HG03460 (cell line): ENCODE measurements around the gene HERC6.
A peak's percentile ranks its signal among the peaks of the same experiment; 100 is the strongest.
"Not testable (repeated sequence)": the region's sequence is repeated elsewhere in the genome, so short reads cannot be mapped to it uniquely, and the experiment has no call there.

Experiments
- ATAC-seq: cut with Tn5 transposase; IDR thresholded peaks from one replicate; pipeline ENCODE4 v1.9.1; 2021; ENCODE audit not compliant: unreplicated experiment

The HERC6 gene

DNA sequence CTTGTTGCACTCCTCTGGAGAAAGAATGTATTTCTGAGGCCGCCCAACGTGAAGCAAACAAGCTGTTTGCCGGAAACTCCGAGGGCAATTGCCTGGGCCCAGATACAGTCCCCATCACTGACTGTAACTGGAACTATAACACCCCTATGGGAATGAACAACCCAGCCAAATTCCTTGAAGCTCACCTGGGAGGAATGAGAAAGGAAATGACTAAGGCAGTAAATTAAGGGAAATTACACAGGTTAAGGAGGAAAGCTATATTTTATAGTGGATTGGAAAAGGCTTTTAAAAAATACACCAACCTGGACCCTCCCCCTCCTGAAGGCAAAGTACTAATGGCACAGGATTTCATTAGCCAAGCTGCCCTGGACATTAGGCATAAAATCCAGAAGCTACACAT is 66.6 kb downstream of the HERC6 start:
- no peak for ATAC-seq

GRCh38 chr4:88446124-88446523 is 67.5 kb downstream of the HERC6 start:
- ATAC-seq, result no peak

DNA sequence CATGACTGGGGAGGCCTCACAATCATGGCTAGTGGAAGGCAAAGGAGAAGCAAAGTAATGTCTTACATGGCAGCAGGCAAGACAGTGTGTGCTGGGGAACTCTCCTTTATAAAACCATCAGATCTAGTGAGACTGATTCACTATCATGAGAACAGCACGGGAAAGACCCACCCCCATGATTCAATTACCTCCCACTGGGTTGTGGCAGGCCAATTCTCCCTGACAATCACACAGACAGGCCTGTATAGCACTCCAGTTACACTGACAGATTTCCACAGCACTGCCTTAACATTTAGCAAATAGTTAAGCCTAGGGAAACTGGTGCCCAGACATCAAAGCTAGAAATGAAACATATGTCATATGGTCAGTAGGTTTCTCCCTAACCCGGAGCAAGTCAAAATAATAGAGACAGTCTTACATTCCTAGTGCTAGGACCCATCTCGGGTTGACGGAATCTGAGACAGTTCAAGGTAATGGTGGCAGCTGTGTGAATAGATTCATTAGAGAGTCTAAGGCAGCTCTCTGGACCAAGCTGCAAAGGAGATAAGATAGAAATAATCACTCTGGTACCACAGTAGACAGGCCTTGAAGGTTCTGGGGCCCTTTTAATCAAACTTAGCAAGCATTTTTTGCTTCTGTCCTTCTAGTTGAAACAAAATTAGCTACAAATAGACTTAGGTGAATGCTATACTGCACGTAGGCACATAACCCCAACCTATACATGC is 68.9 kb downstream of the HERC6 start:
- no peak for ATAC-seq

DNA sequence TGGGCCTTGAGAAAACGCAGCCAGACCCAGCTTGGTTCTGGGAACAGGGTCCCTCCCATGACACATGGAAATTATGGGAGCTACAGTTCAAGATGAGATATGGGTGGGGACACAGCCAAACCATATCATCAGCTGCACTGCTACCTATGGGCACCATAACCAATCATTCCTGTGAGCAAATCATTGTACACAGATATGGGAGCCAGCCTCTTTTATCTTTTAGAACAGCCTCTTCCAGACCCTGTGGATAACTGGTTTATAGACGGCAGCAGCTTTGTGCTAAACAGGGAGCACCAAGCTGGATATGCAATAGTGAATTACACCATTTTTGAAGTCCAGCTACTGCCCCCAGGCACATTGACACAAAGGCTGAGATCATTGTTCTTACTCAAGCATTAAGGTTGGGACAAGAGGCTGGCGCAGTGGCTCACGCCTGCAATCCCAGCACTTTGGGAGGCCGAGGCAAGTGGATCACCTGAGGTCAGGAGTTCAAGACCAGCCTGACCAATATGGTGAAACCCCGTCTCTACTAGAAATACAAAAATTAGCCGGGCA is 69.6 kb downstream of the HERC6 start:
- not testable (repeated sequence) for ATAC-seq

GRCh38 chr4:88448889-88449288 is 70.2 kb downstream of the HERC6 start:
- ATAC-seq, result no peak

DNA sequence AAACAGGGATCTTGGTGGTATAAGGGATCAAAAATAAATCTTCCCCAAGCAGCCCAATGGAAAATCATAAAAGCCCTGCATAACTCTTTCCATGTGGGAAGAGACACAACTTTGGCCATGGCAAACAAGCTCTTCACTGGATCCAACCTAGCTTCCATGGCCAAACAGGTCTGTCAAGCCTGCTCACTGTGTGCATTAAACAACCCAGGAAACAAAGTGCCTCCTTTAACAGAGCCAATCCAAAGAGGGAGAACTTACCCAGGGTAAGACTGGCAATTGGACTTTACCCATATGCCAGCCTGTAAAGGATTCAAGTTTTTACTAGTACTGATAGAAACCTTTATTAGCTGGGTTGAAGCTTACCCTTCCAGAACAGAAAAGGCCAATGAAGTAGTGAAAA is 70.6 kb downstream of the HERC6 start:
- no peak for ATAC-seq

- no peak for ATAC-seq
Observed at GRCh38 chr4:88451205-88451604, 72.6 kb downstream of the HERC6 start.

DNA sequence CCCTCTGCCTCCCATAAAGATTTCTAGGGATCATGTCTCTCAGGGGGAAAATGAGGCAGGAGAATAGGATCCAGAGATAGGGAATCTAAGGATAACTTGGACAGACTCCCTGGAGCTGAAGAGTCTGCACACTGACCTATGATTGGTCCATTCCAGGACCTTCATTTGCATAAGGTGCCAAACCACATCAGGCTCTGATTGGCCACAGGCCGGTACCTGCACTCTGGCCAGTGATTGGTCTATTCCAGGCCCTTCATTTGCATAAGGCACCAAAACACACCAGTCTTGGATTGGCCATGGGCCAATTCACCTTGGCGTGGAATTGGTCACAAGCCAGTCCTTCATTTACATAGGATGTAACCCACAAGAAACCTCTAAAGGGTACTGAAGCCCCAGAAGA is 74.3 kb downstream of the HERC6 start:
- no peak for ATAC-seq

- peak; percentile 90 for ATAC-seq
Observed at GRCh38 chr4:88456670-88457306, 78.1 kb downstream of the HERC6 start, which contains the start of gene HERC5. HERC5 (plus strand) TSS chr4:88457119; CDS start chr4:88457270, 151 bp downstream.

DNA sequence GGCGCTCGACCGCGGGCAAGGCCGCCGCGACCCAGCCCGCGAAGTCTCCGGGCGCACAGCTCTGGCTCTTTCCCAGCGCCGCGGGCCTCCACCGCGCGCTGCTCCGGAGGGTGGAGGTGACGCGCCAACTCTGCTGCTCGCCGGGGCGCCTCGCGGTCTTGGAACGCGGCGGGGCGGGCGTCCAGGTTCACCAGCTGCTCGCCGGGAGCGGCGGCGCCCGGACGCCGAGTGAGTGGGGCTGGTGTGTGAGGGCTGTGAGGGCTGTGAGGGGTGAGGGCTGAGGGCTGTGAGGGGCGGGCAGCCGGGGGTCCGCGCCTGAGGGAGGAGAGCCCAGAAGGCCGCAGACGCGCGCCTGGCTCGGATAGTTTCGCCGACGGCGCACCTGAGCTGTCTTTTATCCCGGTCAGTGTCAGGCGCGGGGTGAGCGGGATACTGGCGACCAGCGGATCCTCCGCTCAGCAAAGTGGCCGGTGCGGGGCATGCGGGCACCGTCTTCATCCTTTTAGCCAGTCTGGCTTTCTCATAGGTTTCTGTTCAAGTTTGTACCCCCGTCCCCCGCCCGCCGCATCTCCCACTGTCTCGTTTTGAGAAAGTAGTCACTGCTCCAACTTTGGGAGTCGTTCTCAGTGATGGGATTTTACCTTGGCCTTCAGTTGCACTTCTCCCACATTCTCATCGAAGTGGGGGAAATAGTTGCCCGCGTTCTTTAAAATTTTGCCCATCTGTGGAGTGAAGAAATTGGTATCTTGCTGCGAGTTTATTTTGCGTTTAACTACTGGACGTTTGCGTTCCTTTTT is 78.9 kb downstream of the HERC6 start:
- peak; percentile 26 for ATAC-seq

DNA sequence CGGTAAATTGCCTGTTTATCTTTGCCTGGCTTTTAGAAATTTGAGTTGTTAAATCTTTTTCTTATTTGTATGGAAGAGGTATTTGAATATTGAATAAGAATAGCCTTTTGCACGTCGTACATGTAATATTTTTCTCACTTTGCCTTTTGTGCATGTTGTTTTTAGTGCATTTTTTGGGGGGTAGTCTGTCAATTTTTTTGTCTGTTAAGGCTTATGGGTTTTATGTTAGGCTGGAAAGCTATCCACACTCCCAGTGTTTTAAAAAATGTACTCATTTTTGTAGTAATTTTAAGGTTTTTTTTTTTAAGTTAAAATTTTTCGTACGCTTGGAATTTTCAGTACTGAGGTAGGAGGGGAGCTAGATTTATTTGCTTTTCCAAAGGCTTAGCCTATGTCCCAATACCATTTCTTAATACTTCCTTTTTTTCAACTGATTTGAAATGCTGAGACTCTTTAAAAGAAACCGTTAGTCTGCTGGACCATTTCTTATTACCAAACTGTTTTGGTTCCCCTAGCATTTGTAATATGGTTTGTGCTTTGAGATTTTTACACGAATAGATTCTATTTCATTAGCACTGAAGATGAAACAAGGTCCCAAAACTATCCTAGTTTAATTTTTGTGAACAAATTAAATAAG is 79.6 kb downstream of the HERC6 start:
- ATAC-seq, result no peak

DNA sequence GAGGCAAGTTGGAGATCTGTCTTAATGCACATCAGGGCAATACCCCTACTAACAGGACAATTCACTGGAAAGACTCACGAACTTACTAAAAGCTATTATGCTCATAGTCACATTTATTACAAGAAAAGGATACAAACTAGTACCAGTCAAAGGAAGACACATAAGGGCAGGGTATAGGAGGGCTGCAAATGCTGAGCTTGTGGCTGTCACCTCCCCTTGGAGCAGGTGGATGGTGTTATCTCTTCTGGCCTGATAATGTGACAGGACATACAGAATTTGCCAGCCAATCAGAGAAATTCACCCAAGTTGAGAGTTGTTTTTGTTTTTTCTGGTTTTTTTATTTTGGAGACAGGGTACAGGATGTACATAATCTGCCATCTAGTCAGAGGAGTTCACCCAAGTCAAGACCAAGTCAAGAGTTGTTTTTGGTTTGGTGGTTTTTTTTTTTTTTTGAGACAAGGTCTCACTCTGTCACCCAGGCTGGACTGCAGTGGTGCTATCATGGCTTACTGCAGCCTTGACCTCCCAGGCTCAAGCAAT is 87.1 kb downstream of the HERC6 start:
- ATAC-seq, result no peak

DNA sequence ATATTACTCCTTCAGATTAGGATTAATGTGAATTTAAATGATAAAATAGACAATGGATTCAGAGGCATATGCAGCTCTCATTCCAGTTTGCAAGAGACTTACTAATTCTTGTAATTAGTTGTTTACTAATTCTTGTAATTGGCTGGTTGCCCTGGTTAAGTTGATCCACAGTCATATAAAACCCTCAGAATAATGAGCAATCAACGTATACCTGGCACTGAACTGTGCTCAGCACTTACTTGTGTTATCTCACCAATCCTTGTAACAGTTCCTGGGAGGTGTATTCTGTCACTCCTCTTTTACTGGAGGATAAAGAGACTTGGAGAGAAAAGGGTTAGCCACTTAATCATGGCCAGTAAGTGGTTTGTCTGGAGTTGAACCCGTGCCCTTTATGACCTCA is 88.7 kb downstream of the HERC6 start:
- ATAC-seq, result no peak

DNA sequence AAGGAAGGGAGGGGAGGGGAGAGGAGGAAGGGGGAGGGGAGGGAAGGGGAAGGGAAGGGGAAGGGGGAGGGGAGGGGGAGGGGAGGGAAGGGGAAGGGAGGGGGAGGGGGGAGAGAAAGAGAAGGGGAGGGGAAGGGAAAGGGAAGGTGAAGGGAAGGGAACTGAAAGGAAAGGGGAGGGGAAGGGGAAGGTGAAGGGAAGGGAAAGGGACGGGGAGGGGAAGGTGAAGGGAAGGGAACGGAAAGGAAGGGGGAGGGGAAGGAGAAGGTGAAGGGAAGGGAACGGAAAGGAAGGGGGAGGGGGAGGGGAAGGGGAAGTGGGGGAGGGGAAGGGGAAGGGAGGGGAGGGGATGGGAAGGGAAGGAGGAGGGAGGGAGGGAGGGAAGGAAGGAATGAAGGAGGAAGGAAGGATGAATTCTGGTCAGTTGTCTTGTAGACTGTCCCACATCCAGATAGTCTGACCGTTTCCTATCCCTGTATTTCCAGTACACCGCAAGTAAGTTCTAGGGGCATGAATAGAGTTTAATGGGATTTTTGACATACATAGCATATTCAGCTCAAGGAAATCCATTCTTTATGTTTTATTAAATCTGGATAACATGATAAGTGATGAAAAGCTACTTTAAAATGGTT is 98.7 kb downstream of the HERC6 start:
- no peak for ATAC-seq

GRCh38 chr4:88478247-88478646 is 99.6 kb downstream of the HERC6 start:
- ATAC-seq, result no peak

DNA sequence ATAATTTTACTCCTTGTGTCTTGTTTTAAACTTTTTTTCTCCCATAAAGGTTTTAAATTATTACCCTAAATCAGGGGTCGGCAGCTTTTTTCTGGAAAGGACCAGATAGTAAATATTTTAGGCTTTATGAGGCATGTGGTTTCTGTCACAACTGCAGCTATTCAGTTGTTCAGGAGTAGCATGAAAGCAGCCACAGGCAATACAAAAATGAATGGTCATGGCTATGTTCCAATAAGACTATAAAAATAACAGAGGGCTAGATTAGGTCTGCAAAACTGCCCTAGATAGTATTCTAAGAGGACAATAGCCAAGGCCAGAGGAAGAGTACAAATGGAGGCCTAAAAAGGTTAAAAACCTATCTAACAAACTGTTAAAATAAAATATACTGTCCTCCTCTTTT is 102.9 kb downstream of the HERC6 start:
- no peak for ATAC-seq

- ATAC-seq, result no peak
Observed at GRCh38 chr4:88489100-88489761, 110.6 kb downstream of the HERC6 start.
